ENCODE data around the gene ARCN1.
"Not testable (repeated sequence)": the region's sequence is repeated elsewhere in the genome, so short reads cannot be mapped to it uniquely, and the experiment has no call there.

ARCN1 gene

DNA sequence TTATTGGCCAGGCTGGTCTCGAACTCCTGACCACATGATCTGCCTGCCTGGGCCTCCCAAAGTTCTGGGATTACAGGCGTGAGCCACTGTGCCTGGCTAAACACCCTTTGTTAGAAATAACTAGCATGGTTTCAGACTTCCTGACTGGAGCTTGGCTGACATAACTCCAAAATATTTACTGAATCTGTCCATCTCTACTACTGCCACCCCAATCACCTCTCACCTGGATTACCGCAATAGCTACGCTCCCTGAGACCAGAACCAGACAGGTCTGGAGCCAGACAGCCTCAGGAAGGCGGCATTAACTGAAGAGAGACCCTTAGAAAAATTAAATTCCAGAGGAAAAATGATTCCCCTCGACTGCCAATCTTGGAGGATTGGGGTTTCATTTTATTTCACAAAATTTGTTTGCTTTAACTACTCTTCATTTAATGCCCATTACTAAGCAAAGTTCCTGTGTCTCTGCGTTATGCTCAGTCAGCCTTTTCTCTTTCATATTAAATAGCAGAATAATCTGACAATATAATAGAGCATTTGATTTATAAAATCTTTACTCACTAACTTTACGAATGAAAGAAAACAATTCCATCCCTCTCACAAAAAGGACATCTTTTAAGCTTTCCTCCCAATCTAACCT, 28.1 kb upstream of the ARCN1 start:
- in situ Hi-C loops (cut with HindIII; ENCODE audit: low sequenced_read_pairs), result no loop called here

DNA sequence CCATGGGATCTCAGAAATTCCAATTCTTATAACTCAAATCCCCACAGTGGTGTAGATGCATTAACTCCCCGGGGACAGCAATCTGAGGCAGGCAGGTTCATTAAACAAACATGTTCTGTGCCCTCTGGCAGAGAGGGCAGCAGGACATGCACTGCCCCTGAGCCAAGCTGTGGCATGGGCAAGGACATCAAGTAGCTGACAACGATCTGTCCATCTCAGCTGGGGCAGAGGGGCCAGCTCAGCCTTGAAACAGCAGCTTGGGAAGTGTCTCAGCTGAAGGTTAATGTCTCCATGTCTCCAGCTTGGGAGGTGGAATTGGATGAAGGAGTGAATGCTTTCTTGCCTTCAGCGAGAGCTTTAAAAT, 27.6 kb upstream of the ARCN1 start:
- in situ Hi-C loops (cut with HindIII; ENCODE audit: low sequenced_read_pairs), result no loop called here

GRCh38 chr11:118545533-118545932, 26.7 kb upstream of the ARCN1 start:
- in situ Hi-C loops (cut with HindIII; ENCODE audit: low sequenced_read_pairs), result no loop called here

GRCh38 chr11:118547132-118547531, 25.1 kb upstream of the ARCN1 start:
- in situ Hi-C loops (cut with HindIII; ENCODE audit: low sequenced_read_pairs), result no loop called here

GRCh38 chr11:118552341-118552740, 19.9 kb upstream of the ARCN1 start:
- in situ Hi-C loops (cut with HindIII; ENCODE audit: low sequenced_read_pairs), result no loop called here

DNA sequence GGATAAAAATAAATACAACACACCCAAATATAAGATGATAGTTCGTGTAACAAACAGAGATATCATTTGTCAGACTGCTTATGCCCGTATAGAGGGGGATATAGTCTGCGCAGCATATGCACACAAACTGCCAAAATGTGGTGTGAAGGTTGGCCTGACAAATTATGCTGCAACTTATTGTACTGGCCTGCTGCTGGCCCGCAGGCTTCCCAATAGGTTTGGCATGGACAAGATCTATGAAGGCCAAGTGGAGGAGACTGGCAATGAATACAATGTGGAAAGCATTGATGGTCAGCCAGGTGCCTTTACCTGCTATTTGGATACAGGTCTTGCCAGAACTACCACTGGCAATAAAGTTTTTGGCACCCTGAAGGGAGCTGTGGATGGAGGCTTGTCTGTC, 11.4 kb upstream of the ARCN1 start:
- in situ Hi-C loops (cut with HindIII; ENCODE audit: low sequenced_read_pairs), result no loop called here

DNA sequence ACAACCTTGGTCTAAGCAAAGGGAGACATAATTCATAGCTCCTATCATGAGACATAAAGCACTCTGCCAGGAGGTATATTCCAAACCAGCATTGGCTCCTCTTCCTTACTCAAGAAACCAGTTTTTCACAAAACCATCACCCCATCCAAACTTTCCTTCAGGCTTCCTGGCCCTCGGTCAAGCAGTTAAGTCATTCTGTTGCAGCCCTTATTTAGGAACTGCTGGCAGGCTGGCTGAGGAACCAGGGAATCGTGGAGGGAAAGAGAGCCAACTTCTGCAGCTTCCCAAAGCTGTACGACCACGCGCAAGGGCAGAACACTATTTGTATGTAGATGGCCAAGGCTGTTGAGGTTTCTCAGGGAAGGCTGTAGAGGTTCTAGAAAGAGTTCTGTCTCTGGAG, 7.2 kb upstream of the ARCN1 start:
- in situ Hi-C loops (cut with HindIII; ENCODE audit: low sequenced_read_pairs), result no loop called here

DNA sequence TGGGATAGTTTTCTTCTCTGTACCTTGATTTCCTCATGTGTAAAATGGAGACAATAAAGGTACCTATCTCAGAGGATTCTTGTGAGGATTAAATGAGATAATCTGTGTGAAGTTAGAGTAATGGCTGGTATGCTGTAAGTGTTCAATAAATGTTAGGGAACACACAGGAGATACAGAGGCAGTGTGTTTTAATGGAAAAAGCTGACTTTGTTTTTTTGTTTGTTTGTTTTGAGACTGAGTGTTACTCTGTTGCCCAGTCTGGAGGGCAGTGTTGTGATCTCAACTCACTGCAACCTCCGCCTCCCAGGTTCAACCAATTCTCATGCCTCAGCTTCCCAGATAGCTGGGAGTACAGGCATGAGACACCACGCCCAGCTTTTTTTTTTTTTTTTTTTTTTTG, 2.5 kb upstream of the ARCN1 start:
- in situ Hi-C loops (cut with HindIII; ENCODE audit: low sequenced_read_pairs), result no loop called here

- in situ Hi-C loops (cut with HindIII; ENCODE audit: low sequenced_read_pairs), result no loop called here
Measured at GRCh38 chr11:118570787-118571186, 1.4 kb upstream of the ARCN1 start.

DNA sequence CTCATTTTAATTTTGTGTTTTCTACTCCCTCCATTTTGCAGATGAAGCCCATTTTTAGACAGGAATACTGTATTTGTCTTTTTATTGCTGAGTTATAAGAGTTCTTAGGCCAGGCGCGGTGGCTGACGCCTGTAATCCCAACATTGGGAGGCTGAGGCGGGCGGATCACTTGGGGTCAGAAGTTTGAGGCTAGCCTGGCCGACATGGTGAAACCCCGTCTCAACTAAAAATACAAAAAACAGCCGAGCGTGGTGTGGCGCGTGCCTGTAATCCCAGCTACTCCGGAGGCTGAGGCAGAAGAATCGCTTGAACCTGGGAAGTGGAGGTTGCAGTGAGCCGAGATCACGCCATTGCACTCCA, 528 bp upstream of the ARCN1 start:
- in situ Hi-C loops (cut with HindIII; ENCODE audit: low sequenced_read_pairs), result not testable (repeated sequence)

DNA sequence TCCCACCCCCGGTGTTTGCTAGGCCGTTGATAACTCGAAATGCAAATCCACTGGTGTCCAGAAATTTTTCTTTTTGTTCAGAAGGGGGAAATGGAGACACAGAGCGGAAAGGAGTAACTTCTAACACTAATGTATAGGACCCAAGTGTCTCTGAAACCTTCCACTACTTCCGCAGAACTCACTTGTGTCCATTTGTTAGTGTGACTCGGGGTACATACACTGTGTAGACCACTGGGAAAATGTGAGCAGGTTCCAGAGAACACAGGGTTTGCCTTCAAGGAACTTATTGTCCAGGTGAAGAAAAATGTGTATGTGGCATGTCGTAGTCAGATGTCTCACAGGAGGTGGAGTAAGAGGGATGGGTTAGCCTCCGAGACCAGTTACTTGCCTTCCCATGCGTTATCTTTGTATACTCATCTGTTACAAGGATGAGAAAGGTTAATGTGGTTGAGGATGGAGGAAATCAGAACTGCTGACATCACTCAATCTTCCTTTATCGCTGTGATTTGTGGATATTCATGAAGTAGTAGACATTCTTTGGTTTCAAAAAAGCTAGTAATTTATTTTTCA, 857 bp downstream of the ARCN1 start:
- in situ Hi-C loops (cut with HindIII; ENCODE audit: low sequenced_read_pairs), result no loop called here

GRCh38 chr11:118574636-118575035, 2.4 kb downstream of the ARCN1 start:
- in situ Hi-C loops (cut with HindIII; ENCODE audit: low sequenced_read_pairs), result no loop called here

- in situ Hi-C loops (cut with HindIII; ENCODE audit: low sequenced_read_pairs), result not testable (repeated sequence)
Measured at GRCh38 chr11:118577995-118578394, 5.8 kb downstream of the ARCN1 start.

GRCh38 chr11:118581057-118581456, 8.8 kb downstream of the ARCN1 start:
- in situ Hi-C loops (cut with HindIII; ENCODE audit: low sequenced_read_pairs), result no loop called here

GRCh38 chr11:118587952-118588351, 15.7 kb downstream of the ARCN1 start:
- in situ Hi-C loops (cut with HindIII; ENCODE audit: low sequenced_read_pairs), result no loop called here

DNA sequence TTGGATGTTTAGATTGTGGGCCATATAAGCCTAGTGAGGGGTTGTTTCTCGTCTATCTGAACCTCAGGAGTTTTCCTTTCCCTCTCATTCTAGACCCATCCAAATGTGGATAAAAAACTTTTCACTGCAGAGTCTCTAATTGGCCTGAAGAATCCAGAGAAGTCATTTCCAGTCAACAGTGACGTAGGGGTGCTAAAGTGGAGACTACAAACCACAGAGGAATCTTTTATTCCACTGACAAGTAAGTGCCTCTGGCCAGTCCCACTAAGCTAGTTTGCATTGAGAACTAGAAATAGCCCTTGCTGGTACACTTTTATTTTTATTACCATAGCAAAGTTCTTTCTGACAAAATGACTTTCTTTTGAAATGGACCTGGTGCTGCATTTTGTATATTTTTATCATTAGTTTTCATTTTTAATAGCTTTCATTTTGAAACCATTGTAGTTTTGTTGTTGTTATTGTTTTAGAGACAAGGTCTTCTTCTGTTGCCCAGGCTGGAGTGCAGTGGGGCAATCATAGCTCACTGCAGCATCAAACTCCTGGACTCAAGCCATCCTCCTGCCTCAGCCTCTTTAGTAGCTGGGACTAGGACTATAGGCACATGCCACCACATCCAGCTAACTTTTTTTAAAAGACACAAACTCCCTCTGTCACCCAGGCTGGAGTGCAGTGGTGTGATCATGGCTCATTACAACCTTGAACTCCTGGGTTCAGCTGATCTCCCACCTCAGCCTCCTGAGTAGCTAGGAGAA, 20.6 kb downstream of the ARCN1 start:
- in situ Hi-C loops (cut with HindIII; ENCODE audit: low sequenced_read_pairs), result no loop called here

DNA sequence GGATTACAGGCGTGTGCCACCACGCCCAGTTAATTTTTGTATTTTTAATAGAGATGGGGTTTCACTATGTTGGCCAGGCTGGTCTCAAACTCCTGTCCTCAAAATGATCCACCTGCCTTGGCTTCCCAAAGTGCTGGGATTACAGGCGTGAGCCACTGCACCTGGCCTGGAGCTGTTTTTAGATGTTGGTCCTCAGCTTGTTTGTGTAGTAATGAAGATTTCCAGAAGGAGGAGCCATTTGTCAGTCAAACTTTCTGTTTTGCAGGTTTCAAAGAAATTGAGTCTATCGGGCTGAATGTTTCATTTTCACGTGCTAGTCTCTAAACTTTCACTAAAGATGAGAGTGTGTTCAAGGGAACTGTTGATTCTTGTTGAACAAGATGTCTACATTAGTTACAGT, 22.8 kb downstream of the ARCN1 start:
- in situ Hi-C loops (cut with HindIII; ENCODE audit: low sequenced_read_pairs), result not testable (repeated sequence)

GRCh38 chr11:118596224-118597146, 24.3 kb downstream of the ARCN1 start:
- in situ Hi-C loops (cut with HindIII; ENCODE audit: low sequenced_read_pairs), result no loop called here

- in situ Hi-C loops (cut with HindIII; ENCODE audit: low sequenced_read_pairs), result no loop called here
Measured at GRCh38 chr11:118597556-118597955, 25.3 kb downstream of the ARCN1 start.

DNA sequence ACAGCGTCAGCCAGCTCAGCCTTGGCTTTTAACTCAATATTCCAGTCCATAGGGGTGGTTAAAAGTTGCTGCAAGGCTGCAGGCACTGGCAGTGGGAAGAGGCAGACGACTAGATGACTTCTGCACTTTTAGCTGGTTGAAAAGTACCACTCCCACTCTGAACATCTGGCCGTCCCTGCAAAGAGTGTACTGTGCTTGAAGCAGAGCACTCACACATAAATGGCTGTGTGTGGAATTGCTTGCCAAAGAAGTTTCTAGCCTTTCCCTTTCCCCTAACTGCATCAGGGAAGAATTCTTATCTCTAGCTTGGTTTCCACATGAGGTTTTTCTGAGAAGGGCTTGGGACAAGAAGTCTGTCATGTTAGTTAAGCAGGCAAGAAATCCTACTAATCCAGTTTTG, 30.1 kb downstream of the ARCN1 start:
- in situ Hi-C loops (cut with HindIII; ENCODE audit: low sequenced_read_pairs), result no loop called here

GRCh38 chr11:118603709-118604108, 31.5 kb downstream of the ARCN1 start:
- in situ Hi-C loops (cut with HindIII; ENCODE audit: low sequenced_read_pairs), result not testable (repeated sequence)
